GM23338 (cell line): ENCODE measurements around the gene OLR1.

Experiments
- CREB1 ChIP-seq: fragments of 250-450 bp; sonication (Bioruptor Pico); IDR thresholded peaks from 2 replicates; pipeline ENCODE4 v1.5.0; 2020; ENCODE audit warnings: low read depth, mild to moderate bottlenecking, moderate library complexity
- CTCF ChIP-seq, 2 experiments: fragments of 200-600 bp in 1 of 2; sonication (generic) in 1 of 2; conservative IDR thresholded peaks; 2 replicates each; pipeline versions ENCODE4 v1.5.1 to v1.6.1; 2016 to 2017; ENCODE audit warnings: antibody characterized with exemption in 2 of 2, low read depth in 2 of 2, mild to moderate bottlenecking in 2 of 2, moderate library complexity in 1 of 2
- ETS1 ChIP-seq: IDR thresholded peaks from 2 replicates; pipeline ENCODE4 v1.6.1; 2016; ENCODE audit warnings: antibody characterized with exemption
- EZH2 ChIP-seq: fragments of 200-600 bp; sonication (generic); IDR thresholded peaks from one replicate; pipeline ENCODE4 v1.8.0; 2017; ENCODE audit warnings: antibody characterized with exemption, mild to moderate bottlenecking, low read depth; ENCODE audit not compliant: unreplicated experiment
- EZH2phosphoT487 ChIP-seq: fragments of 200-600 bp; sonication (generic); IDR thresholded peaks from one replicate; pipeline ENCODE4 v1.8.1; 2018; ENCODE audit warnings: antibody characterized with exemption; ENCODE audit not compliant: unreplicated experiment
- JUNB ChIP-seq: IDR thresholded peaks from one replicate; pipeline ENCODE4 v1.6.1; 2016; ENCODE audit warnings: antibody characterized with exemption; ENCODE audit not compliant: unreplicated experiment
- POLR2AphosphoS5 ChIP-seq: IDR thresholded peaks from 2 replicates; pipeline ENCODE4 v1.6.1; 2016; ENCODE audit warnings: antibody characterized with exemption, low read depth
- REST ChIP-seq: IDR thresholded peaks from one replicate; pipeline ENCODE4 v1.6.1; 2018; ENCODE audit warnings: antibody characterized with exemption; ENCODE audit not compliant: unreplicated experiment
- STAT1 ChIP-seq: IDR thresholded peaks from one replicate; pipeline ENCODE4 v1.6.1; 2016; ENCODE audit warnings: antibody characterized with exemption; ENCODE audit not compliant: unreplicated experiment
- ZNF114 ChIP-seq: fragments of 250-450 bp; sonication (Bioruptor Pico); IDR thresholded peaks from 2 replicates; pipeline ENCODE4 v1.5.0; 2020; ENCODE audit warnings: mild to moderate bottlenecking, moderate library complexity
- ZNF462 ChIP-seq: fragments of 250-450 bp; sonication (Bioruptor Pico); IDR thresholded peaks from 2 replicates; pipeline ENCODE4 v1.5.0; 2020; ENCODE audit warnings: mild to moderate bottlenecking, moderate library complexity

GRCh38 chr12:10213168-10214135 lies 41.5 kb upstream of the OLR1 start:
- TF ChIP-seq CTCF (conservative IDR thresholded peaks at IDR 0.05; ENCODE audit: low read depth in 2 of 2) (no peak), POLR2AphosphoS5 (no peak), CREB1 (CRISPR knock-in tag) (no peak), ETS1 (no peak), REST (no peak), EZH2 (no peak), EZH2phosphoT487 (no peak), STAT1 (no peak), JUNB (no peak), ZNF462 (CRISPR knock-in tag) (no peak), ZNF114 (CRISPR knock-in tag) (no peak)
